ENCODE results near the gene SAP130.
A peak's percentile ranks its signal among the peaks of the same experiment; 100 is the strongest.

The SAP130 gene
- 14.0 to 43.3 (median 26.1) reads per million in 9 experiments for total RNA-seq

DNA sequence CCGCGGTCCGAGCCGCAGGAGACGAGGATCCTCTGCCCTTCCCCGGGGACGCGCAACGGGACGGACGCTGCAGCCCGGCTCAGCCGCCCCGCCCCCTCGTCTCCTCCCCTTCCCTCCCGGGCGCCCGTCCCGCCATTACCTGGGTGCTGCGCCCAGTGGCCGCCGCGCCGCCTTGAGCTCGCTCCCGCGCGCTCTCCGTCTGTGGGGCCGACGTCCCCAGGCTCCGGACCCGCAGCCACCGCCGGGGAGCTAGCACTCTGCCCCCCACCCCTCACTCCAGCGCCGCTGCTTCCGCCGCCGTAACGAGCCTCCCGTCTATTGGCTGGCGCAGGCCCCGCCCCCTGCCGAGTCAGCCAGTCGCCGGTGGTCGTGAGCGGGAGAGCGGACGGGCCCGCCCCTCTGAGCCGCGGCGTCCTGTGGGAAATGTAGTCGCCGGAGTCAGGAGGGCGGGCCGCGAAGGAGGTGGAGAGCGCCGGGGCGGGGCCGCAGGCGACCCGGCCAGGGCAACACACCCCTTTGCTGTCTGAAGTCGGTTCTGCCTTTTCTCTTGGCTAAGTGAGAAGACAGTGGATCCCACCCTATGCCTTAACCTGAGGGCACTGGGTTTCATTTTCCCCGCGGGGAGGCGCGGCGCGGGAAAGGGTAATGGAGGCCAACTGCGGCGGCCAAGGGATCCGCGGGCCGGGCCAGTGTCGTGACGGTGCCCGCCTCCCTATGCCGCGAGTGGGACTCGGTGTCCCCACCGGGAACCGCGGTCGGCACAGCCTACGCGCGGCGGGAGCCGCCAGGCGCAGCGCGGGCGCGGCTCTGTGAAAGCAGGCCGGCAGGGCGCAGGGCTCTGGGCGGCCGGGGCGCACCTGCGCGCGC lies at the start of gene SAP130:
Gene SAP130 (minus strand): TSS at position 259 of the 867 bp plus-strand sequence. CDS start 1,767 bp downstream, outside the sequence.
- Mint-ChIP-seq H3K4me1 (ENCODE audit: low read depth in 2 of 2) (peaks cover 17 to 29% of the 10 kb centered on the region in 2 donors), H3K27ac (peak within 1 kb of the TSS; percentile 92), H3K4me3 (peak within 1 kb of the TSS; percentile 93 to 94), H3K9me3 (peaks cover 0 to 4% of the 10 kb centered on the region in 2 donors), H3K36me3 (ENCODE audit: insufficient read depth) (peaks cover 10% of the 10 kb centered on the region), H3K27me3 (peaks cover 0 to 5% of the 10 kb centered on the region in 2 donors)
- ATAC-seq (replicated peaks) (peak; percentile 74), DNase-seq (peak; percentile 95 to 98 (median 97))

DNA sequence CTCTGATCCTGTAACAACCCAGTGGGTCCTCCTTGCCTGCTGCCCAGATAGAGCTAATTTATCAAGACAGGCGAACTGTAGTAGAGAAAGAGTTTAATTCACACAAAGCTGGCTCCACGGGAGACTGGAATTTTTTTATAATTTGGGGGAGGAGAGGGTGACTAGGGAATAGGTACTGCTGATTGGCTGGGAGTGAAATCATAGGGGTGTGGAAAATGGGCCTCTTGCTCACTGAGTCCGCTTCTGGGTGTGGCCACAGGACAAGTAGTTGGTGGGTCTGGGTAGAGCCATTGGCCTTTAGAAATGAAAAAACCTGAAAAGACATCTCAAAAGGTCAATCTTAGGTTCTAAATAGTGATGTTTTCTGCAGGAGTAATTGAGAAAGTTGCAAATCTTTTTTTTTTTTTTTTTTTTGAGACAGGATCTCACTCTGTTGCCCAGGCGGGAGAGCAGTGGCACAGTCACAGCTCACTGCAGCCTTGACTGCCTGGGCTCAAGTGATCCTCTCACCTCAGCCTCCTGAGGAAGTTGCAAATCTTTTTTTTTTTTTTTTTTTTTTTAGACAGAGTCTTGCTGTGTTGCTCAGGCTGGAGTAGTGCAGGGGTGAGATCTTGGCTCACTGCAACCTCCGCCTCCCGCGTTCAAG lies 48.7 kb upstream of the SAP130 start:
- Mint-ChIP-seq H3K9me3 (no peaks in the 10 kb centered on the region), H3K4me1 (ENCODE audit: low read depth in 2 of 2) (no peaks in the 10 kb centered on the region), H3K27ac (no peak overlapping the region), H3K27me3 (peaks cover 0 to 16% of the 10 kb centered on the region in 2 donors), H3K4me3 (no peak overlapping the region), H3K36me3 (ENCODE audit: insufficient read depth) (no peaks in the 10 kb centered on the region)
- ATAC-seq (replicated peaks) (no peak), DNase-seq (no peak)

DNA sequence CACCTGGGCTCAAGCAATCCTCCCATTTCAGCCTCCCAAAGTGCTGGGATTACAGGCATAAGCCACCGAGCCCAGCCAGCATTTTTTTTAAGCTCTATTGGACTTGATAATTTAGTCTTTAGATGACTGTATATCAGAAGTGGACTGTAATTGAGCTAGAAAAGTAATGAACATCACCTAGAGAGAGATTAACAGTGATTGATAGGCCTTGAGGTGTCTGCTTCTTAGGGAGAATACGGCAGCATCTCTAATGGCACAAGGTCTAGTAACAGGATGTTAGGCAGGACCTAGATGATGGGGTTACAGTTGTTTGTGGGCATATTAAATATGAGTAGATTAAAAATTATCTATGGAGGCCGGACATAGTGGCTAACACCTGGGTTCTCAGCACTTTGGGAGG lies 45.4 kb upstream of the SAP130 start:
- H3K4me1 Mint-ChIP-seq (ENCODE audit: low read depth in 2 of 2), result no peaks in the 10 kb centered on the region
- DNase-seq (no peak), ATAC-seq (replicated peaks) (no peak)
- H3K9me3 Mint-ChIP-seq, result no peaks in the 10 kb centered on the region
- no peak overlapping the region for H3K27ac Mint-ChIP-seq
- H3K27me3 Mint-ChIP-seq, result peaks cover 0 to 8% of the 10 kb centered on the region in 2 donors
- no peaks in the 10 kb centered on the region for H3K36me3 Mint-ChIP-seq (ENCODE audit: insufficient read depth)
- H3K4me3 Mint-ChIP-seq, result no peak overlapping the region

DNA sequence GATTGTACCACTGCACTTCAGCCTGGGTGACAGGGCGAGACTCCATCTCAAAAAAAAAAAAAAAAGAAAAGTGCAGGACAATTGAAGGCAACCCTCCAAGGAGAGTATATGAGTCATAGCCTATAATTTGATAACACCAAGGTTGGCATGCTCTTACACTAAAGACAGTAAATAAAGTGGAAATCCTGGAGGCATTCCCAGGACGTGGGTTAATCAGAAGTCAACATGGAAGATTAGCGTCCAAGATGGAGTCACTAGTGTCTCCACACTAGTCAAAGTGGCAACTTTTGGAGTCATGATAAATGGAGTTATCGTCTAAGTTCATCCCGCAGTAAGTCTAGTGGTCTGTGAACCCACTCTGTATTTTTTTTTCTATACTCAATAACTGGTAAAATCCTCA lies 41.9 kb upstream of the SAP130 start:
- Mint-ChIP-seq H3K27ac (no peak overlapping the region), H3K36me3 (ENCODE audit: insufficient read depth) (no peaks in the 10 kb centered on the region), H3K4me3 (no peak overlapping the region), H3K9me3 (no peaks in the 10 kb centered on the region), H3K27me3 (peaks cover 0 to 8% of the 10 kb centered on the region in 2 donors), H3K4me1 (ENCODE audit: low read depth in 2 of 2) (no peaks in the 10 kb centered on the region)
- no peak for DNase-seq
- no peak for ATAC-seq (replicated peaks)

DNA sequence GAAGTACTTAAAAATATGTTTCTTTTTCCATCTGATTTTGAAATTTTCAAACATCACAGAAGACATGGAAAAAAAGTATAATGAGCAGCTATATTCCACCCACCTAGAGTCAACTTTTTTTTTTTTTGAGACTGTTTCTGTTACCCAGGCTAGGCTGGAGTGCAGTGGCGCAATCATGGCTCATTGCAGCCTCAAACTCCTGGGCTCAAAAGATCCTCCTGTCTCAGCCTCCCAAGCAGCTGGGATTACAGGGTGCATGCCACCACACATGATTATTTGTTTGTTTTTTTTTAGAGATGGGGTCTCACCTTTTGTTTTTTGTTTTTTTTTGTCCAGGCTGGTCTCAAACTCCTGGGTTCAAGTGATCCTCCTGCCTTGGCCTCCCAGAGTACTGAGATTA lies 36.5 kb upstream of the SAP130 start:
- H3K4me3 Mint-ChIP-seq, result no peak overlapping the region
- no peak for ATAC-seq (replicated peaks)
- no peaks in the 10 kb centered on the region for H3K9me3 Mint-ChIP-seq
- H3K27me3 Mint-ChIP-seq, result peaks cover 0 to 16% of the 10 kb centered on the region in 2 donors
- H3K4me1 Mint-ChIP-seq (ENCODE audit: low read depth in 2 of 2), result peaks cover 0 to 2% of the 10 kb centered on the region in 2 donors
- H3K27ac Mint-ChIP-seq, result no peak overlapping the region
- no peaks in the 10 kb centered on the region for H3K36me3 Mint-ChIP-seq (ENCODE audit: insufficient read depth)
- no peak for DNase-seq

DNA sequence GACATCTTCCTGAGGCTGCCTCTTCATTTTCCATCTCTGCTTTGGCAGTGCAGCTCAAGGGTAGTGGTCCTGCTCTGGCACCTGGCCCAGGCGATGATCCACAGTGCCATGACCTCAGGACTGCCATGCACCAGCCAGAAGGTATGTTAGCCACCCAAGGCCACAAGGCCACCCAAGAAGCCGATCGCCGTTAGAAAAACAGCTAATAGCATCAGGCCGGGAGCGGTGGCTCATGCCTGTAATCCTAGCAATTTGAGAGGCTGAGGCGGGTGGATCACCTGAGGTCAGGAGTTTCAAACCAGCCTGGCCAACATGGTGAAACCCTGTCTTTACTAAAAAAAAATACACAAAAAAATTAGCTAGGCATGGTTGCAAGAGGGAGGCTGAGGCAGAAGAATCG lies 34.7 kb upstream of the SAP130 start:
- DNase-seq, result no peak
- H3K9me3 Mint-ChIP-seq, result no peaks in the 10 kb centered on the region
- no peaks in the 10 kb centered on the region for H3K36me3 Mint-ChIP-seq (ENCODE audit: insufficient read depth)
- H3K4me3 Mint-ChIP-seq, result no peak overlapping the region
- peaks cover 0 to 2% of the 10 kb centered on the region in 2 donors for H3K4me1 Mint-ChIP-seq (ENCODE audit: low read depth in 2 of 2)
- no peak overlapping the region for H3K27ac Mint-ChIP-seq
- peaks cover 0 to 9% of the 10 kb centered on the region in 2 donors for H3K27me3 Mint-ChIP-seq
- no peak for ATAC-seq (replicated peaks)

DNA sequence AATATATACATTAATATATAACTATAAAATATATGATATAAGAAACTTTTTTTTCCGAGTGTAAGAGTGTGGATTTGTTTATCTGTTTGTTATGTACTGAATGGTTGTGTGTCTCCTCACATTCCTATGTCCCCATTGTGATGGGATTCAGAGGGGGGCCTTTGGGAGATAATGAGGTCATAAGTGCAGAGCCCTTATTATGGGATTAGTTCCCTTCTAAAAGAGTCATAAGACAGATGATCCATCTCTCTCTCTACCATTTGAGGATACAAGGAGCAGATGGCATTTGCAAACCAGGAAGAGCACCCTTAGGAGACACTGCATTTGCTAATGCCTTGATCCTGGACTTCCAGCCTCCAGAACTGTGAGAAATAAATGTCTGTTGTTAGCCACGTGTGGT lies 30.3 kb upstream of the SAP130 start:
- Mint-ChIP-seq H3K4me1 (ENCODE audit: low read depth in 2 of 2) (no peaks in the 10 kb centered on the region), H3K27me3 (peaks cover 16 to 40% of the 10 kb centered on the region in 2 donors), H3K4me3 (no peak overlapping the region), H3K27ac (no peak overlapping the region), H3K36me3 (ENCODE audit: insufficient read depth) (no peaks in the 10 kb centered on the region), H3K9me3 (no peaks in the 10 kb centered on the region)
- DNase-seq (no peak), ATAC-seq (replicated peaks) (no peak)

DNA sequence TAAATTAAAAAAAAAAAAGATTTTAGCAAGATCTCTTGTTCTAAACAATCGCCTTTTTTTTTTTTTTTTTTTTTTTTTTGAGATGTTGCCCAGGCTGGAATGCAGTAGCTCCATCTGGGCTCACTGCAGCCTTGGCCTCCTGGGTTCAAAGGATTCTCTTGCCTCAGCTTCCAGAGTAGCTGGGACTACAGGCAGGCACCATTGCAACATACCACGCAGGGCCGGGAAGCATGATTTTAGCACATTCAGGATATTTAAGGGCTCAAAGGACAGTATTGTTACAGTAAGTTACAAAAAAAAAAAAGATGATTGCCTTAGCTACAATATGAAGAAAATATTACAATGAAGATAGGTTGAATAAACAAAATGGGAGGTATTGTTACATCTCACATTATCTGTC lies 29.5 kb upstream of the SAP130 start:
- no peaks in the 10 kb centered on the region for H3K4me1 Mint-ChIP-seq (ENCODE audit: low read depth in 2 of 2)
- H3K9me3 Mint-ChIP-seq, result no peaks in the 10 kb centered on the region
- H3K4me3 Mint-ChIP-seq, result no peak overlapping the region
- H3K27me3 Mint-ChIP-seq, result peaks cover 23 to 45% of the 10 kb centered on the region in 2 donors
- no peak overlapping the region for H3K27ac Mint-ChIP-seq
- DNase-seq (no peak), ATAC-seq (replicated peaks) (no peak)
- no peaks in the 10 kb centered on the region for H3K36me3 Mint-ChIP-seq (ENCODE audit: insufficient read depth)

DNA sequence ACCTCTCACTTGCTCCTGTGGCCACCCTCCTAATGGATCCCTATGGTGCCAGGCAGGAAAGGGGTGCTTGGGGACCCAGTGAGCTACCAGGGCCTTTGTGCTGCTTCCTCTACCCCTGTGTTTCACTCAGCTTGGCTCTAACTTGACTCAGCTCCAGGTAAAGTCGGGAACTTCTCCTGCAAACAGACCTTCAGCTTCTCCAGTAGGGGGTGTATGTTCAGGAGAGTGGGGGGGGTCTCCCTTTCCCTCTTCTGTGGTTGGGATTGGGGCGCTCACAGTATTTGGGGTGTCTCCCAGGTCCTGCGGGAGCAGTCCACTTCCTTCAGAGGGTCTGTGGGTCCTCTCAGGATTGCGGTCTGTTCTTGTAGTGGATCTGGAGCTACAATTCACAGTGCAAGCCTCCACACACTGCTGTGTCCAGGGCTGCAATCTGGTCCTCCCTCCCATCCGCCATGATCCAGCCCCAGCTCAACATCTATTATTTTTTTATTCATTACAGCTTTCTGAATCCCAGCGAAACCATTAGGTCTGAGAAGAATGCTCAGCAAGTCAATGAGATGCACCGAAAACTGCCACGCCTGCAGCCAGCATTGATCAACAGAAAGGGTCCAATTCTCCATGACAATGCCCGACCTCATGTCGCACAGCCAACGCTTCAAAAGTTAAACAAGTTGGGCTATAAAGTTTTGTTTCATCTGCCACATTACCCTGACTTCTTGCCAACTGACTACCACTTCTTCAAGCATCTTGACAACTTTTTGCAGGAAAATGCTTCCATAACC lies 26.4 kb upstream of the SAP130 start:
- no peak overlapping the region for H3K27ac Mint-ChIP-seq
- H3K27me3 Mint-ChIP-seq, result peaks cover 52 to 75% of the 10 kb centered on the region in 2 donors
- ATAC-seq (replicated peaks), result no peak
- no peak overlapping the region for H3K4me3 Mint-ChIP-seq
- H3K9me3 Mint-ChIP-seq, result no peaks in the 10 kb centered on the region
- no peak for DNase-seq
- no peaks in the 10 kb centered on the region for H3K4me1 Mint-ChIP-seq (ENCODE audit: low read depth in 2 of 2)
- H3K36me3 Mint-ChIP-seq (ENCODE audit: insufficient read depth), result no peaks in the 10 kb centered on the region

DNA sequence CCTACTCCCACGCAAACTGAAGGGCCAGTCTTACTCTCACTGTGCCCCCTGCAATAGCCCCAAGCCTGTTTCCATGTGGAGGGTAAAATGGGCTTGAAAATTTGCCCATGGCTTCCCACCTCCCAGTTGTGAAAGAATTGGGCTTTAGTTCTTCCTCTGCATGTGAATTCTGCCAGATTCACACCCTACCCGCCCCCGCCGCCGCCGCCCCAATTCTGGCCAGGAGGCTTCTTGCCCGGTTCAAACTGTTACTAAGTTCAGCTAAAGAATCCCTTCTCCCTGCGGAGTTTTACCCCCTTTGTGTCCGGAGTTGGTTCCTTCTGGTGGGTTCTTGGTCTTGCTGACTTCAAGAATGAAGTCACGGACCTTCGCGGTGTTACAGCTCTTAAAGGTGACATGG lies 25.5 kb upstream of the SAP130 start:
- Mint-ChIP-seq H3K4me3 (no peak overlapping the region), H3K4me1 (ENCODE audit: low read depth in 2 of 2) (no peaks in the 10 kb centered on the region), H3K36me3 (ENCODE audit: insufficient read depth) (no peaks in the 10 kb centered on the region), H3K27ac (no peak overlapping the region), H3K27me3 (peaks cover 61 to 85% of the 10 kb centered on the region in 2 donors), H3K9me3 (no peaks in the 10 kb centered on the region)
- ATAC-seq (replicated peaks) (no peak), DNase-seq (no peak)

DNA sequence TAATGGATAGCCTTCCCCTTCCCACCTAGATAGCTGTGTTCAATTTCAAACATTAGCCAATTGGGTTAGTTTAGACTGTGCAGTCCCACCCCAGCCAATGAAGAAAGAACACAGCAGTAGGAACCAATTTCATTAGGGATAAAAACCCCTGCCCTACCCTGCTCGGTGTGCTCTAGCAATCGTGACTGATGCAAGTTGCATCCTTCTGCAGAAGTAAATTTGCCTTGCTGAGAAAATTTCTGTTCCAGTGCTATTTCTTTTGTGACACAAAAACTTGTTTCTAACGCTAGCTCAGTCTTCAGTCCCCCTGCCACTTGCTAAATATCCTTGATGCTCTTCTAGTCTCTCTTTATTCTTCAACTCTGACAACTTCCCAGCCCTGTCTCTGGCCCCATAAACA lies 15.2 kb upstream of the SAP130 start:
- no peaks in the 10 kb centered on the region for H3K36me3 Mint-ChIP-seq (ENCODE audit: insufficient read depth)
- H3K4me3 Mint-ChIP-seq, result no peak overlapping the region
- H3K9me3 Mint-ChIP-seq, result peaks cover 5 to 14% of the 10 kb centered on the region in 2 donors
- H3K27ac Mint-ChIP-seq, result no peak overlapping the region
- H3K27me3 Mint-ChIP-seq, result peaks cover 42 to 51% of the 10 kb centered on the region in 2 donors
- ATAC-seq (replicated peaks) (no peak), DNase-seq (no peak)
- no peaks in the 10 kb centered on the region for H3K4me1 Mint-ChIP-seq (ENCODE audit: low read depth in 2 of 2)

DNA sequence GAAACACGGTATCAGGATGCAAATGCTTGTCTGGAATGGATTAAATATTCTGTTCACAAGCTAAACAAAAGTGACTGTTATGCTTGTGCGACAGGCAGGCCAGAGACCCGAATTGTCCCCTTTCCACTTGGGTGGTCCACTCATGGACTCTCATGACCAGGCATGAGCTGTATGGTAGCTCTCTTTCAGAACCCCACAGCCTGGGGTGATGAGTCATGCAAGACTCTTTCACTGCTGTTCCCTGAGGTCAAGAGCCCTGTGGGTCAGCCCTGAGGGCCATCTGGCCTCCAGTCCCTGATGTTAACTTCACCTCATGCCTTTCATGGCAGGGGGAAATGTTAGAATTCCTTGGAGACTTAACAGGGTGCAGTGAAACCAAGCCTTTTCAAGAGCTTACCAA lies 13.7 kb upstream of the SAP130 start:
- peaks cover 10 to 27% of the 10 kb centered on the region in 2 donors for H3K9me3 Mint-ChIP-seq
- H3K27ac Mint-ChIP-seq, result no peak overlapping the region
- DNase-seq (no peak), ATAC-seq (replicated peaks) (no peak)
- no peak overlapping the region for H3K4me3 Mint-ChIP-seq
- H3K4me1 Mint-ChIP-seq (ENCODE audit: low read depth in 2 of 2), result no peaks in the 10 kb centered on the region
- peaks cover 30 to 44% of the 10 kb centered on the region in 2 donors for H3K27me3 Mint-ChIP-seq
- no peaks in the 10 kb centered on the region for H3K36me3 Mint-ChIP-seq (ENCODE audit: insufficient read depth)

DNA sequence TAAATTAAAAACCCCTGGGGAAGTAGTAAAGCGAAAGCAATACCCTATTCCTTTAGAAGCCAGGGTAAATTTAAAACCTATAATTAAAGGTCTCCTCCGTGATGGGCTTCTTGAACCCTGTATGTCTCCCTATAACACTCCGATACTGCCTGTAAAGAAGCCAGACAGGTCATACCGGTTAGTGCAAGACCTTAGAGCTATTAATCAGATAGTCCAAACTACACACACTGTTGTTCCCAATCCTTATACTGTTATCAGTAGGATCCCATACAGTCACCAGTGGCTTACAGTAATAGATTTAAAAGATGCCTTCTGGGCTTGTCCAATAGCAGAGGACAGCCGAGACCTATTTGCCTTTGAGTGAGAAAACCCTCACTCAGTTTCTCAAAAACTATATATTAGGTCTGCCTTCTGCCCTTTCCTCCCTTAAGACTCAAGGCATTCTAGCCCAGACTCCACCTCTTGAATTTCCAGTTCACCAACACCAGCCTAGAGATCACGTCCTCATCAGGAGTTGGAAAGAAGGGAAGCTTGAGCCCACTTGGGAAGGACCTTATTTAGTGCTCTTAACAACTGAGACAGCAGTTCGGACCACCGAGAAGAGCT lies 12.4 kb upstream of the SAP130 start:
- Mint-ChIP-seq H3K4me1 (ENCODE audit: low read depth in 2 of 2) (no peaks in the 10 kb centered on the region), H3K4me3 (no peak overlapping the region), H3K27me3 (peaks cover 26 to 40% of the 10 kb centered on the region in 2 donors), H3K27ac (no peak overlapping the region), H3K9me3 (peaks cover 12 to 29% of the 10 kb centered on the region in 2 donors), H3K36me3 (ENCODE audit: insufficient read depth) (no peaks in the 10 kb centered on the region)
- DNase-seq, result no peak
- ATAC-seq (replicated peaks), result no peak
